Measurements from ENCODE around the gene NUDC. TPM values are rescaled to one million over a fixed set of nuclear protein-coding genes. Genes with fewer than 3 reads are reported as not detected.

Gene NUDC
- total and polyA plus RNA-seq, 8 donors, result 25.6 to 54.1 (median 33.5) TPM

DNA sequence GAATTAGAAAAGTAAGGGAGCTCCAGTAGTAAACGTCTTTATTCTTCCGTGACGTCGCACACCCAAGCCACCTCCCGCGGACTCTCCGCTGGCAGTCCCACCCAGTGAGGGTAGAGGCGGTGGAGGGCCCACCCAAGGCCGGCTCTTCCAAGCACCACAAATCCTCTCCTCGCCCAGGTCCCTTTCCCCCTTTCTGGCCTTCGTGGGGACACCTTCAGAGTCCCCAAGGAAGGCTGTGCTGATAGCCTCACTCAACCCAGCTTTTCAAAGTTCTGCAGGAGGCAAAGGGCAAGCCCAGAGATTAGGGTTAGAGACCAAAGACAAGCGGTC is 31.1 kb upstream of the NUDC start:
- H3K27ac ChIP-seq, result peak overlapping the region; percentile 83 to 96 (median 88)
- peak; percentile 33 to 50 (median 42) for ATAC-seq
- TF ChIP-seq, protein P1, sequence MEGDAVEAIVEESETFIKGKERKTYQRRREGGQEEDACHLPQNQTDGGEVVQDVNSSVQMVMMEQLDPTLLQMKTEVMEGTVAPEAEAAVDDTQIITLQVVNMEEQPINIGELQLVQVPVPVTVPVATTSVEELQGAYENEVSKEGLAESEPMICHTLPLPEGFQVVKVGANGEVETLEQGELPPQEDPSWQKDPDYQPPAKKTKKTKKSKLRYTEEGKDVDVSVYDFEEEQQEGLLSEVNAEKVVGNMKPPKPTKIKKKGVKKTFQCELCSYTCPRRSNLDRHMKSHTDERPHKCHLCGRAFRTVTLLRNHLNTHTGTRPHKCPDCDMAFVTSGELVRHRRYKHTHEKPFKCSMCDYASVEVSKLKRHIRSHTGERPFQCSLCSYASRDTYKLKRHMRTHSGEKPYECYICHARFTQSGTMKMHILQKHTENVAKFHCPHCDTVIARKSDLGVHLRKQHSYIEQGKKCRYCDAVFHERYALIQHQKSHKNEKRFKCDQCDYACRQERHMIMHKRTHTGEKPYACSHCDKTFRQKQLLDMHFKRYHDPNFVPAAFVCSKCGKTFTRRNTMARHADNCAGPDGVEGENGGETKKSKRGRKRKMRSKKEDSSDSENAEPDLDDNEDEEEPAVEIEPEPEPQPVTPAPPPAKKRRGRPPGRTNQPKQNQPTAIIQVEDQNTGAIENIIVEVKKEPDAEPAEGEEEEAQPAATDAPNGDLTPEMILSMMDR (IDR thresholded peaks at IDR 0.05), result no peak
- H3K4me3 ChIP-seq, result peak overlapping the region; percentile 82 to 97 (median 94)
- FAIRE-seq, result no peak
- WGBS, 2 donors, result 1% methylated on average over 11 to 12 of the region's 12 CpGs
- no peaks in the 10 kb centered on the region for H3K9me3 ChIP-seq
- H3K4me1 ChIP-seq, result peaks cover 6 to 8% (median 8%) of the 10 kb centered on the region in 3 donors
- intact Hi-C loops (cut with DNase I), result no loop called here
- H3K27me3 ChIP-seq, result no peaks in the 10 kb centered on the region
- DNase-seq, result no peak
- H3K36me3 ChIP-seq, result peaks cover 4 to 34% (median 9%) of the 10 kb centered on the region in 3 donors

DNA sequence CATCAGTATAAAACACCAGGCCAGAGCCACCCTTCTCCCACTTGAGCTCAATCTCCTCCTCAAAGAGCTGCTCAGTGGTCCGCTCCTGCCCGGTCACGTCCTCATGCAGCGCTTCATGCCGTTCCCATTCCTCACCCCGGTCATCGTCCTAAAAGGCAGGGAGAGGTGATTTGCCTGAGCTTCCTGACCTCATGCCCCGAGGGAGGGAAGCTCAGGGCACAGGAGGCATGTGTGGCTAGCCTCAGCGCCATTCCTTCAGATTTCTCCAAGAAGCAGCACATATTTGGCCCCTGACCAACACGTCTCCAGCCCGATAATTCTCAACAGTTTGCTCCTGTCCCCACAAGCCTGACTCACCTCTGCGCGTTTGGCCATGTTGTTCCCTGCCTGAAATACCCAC is 27.3 kb upstream of the NUDC start:
- no peaks in the 10 kb centered on the region for H3K27me3 ChIP-seq
- FAIRE-seq (no peak), ATAC-seq (no peak), DNase-seq (no peak)
- TF ChIP-seq, protein P1 (IDR thresholded peaks at IDR 0.05), result no peak
- H3K4me1 ChIP-seq, result peaks cover 3 to 8% (median 5%) of the 10 kb centered on the region in 3 donors
- H3K9me3 ChIP-seq, result no peaks in the 10 kb centered on the region
- no peak overlapping the region for H3K4me3 ChIP-seq
- WGBS, 2 donors, result 92 to 93% methylated on average over 13 of the region's 13 CpGs
- peaks cover 0 to 35% (median 6%) of the 10 kb centered on the region in 3 donors for H3K36me3 ChIP-seq
- no peak overlapping the region for H3K27ac ChIP-seq
- intact Hi-C loops (cut with DNase I), result no loop called here

DNA sequence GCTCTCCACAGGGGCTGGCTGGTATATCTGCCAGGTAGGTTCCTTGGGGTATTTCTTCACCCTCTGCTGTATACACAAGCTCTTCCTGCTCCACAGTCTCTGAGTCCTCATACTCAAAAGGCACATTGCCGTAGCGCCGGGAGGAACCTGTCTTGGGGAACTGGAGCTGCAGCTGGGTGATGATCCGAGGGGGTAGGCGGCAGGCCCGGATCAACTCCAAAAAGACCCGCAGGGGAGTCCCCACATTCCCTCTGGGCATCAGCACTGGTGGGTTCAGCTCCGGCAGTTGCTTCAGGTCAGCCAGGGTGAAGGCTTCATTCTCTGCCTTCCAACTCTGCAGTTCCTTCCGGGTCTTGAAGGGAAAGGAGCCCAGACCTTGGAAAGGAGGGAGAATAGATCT is 24.2 kb upstream of the NUDC start:
- whole genome bisulfite sequencing, 2 donors, result 88 to 92% methylated on average over 9 of the region's 9 CpGs
- no peak for DNase-seq

DNA sequence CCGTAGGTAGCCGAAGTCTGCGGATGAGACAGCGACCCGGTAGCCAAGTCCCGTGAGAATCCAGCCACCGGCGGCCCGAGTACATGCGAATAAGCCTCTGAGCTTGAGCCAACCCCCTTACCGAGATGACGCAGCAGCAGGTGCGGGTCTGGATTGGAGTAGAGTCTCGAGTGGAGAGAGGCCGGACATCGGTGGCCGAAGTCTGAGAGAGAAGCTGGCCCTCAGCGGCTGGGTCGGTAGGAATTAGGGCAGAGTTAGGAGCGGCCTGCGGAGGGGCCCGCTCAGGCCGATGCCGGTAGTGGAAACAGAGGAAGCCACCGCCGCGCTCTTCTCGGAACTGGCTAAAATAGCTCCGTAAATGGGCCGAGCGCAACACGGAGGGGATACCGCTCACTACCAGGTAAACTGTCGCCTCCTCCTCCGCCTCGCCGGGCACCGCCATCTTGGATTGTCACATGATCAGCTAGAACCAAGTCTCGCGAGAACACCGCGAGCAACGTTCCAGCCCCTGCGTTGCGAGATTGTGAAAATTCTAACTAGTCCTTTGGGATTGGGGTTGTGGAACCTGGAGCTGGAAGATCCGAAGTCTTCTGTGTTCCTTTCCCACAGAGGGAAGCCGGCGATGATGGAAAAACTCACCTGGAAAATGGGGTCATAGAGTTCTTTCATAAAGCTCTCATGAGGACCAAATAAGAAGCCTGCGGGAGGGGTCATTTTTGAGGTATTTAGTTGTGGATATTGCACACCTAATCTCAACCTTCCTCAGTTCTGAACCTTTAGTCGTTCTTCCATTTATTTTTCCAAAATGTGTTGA is 21.3 kb upstream of the NUDC start, which contains the start of gene GPATCH3:
Gene GPATCH3 (minus strand): TSS at position 467 of the 814 bp plus-strand sequence. CDS start 25 bp downstream, at position 442.
- H3K27me3 ChIP-seq, result no peaks in the 10 kb centered on the region
- peak within 1 kb of the TSS; percentile 73 to 92 (median 84) for H3K4me3 ChIP-seq
- H3K36me3 ChIP-seq, result peaks cover 0 to 20% (median 6%) of the 10 kb centered on the region in 3 donors
- intact Hi-C loops (cut with DNase I), result no loop called here
- peaks cover 7 to 23% (median 20%) of the 10 kb centered on the region in 3 donors for H3K4me1 ChIP-seq
- H3K9me3 ChIP-seq, result no peaks in the 10 kb centered on the region
- no peak for FAIRE-seq
- H3K27ac ChIP-seq, result peak within 1 kb of the TSS; percentile 35 to 83 (median 64)
- TF ChIP-seq, protein P1 (IDR thresholded peaks at IDR 0.05), result no peak
- peak; percentile 88 to 97 (median 92) for DNase-seq
- ATAC-seq, result peak; percentile 92 to 97 (median 96)
- 0 to 1% methylated on average over 50 of the region's 50 CpGs for WGBS, 2 donors

More for the DNA sequence above, 24.2 kb upstream of the NUDC start:
- H3K36me3 ChIP-seq, result peaks cover 0 to 32% (median 6%) of the 10 kb centered on the region in 3 donors
- no peaks in the 10 kb centered on the region for H3K27me3 ChIP-seq
- intact Hi-C loops (cut with DNase I), result no loop called here
- no peak overlapping the region for H3K27ac ChIP-seq
- FAIRE-seq, result no peak
- H3K9me3 ChIP-seq, result no peaks in the 10 kb centered on the region
- H3K4me3 ChIP-seq, result no peak overlapping the region
- ATAC-seq, result no peak
- TF ChIP-seq, protein P1 (IDR thresholded peaks at IDR 0.05), result no peak
- peaks cover 7 to 16% (median 11%) of the 10 kb centered on the region in 3 donors for H3K4me1 ChIP-seq
